HEK293 (cell line): ENCODE measurements around the gene ANGPTL8.

ENCODE experiments used
- CTCF ChIA-PET: fragments of 350-600 bp; formaldehyde crosslinking; extraction: SDS; loops from one replicate; lab custom pipeline; 2021; ENCODE audit warnings: antibody characterized with exemption; lab: Yijun Ruan, JAX
- POLR2A ChIA-PET: fragments of 300-600 bp; formaldehyde crosslinking; extraction: SDS; loops from one replicate; lab custom pipeline; 2020; ENCODE audit warnings: antibody characterized with exemption, inconsistent platforms; lab: Yijun Ruan, JAX
- H3K27ac ChIP-seq: fragments of 200-500 bp; sonication (Bioruptor generic); 2 replicates; pipeline ENCODE4 v1.5.1; 2014; ENCODE audit warnings: low read depth, low read length, control low read depth, inconsistent platforms; ENCODE audit errors: extremely low read depth
- H3K36me3 ChIP-seq, 2 experiments: fragments of 200-500 bp in 1 of 2; sonication (Bioruptor generic) in 1 of 2; 1 replicate in 1 of 2; 2 replicates in 1 of 2; pipeline ENCODE4 v1.5.1; 2014 to 2017; ENCODE audit warnings: inconsistent platforms in 2 of 2, low read length in 2 of 2; ENCODE audit not compliant: control insufficient read depth in 2 of 2, insufficient read depth in 1 of 2
- H3K4me1 ChIP-seq: fragments of 200-500 bp; sonication (Bioruptor generic); 2 replicates; pipeline ENCODE4 v1.5.1; 2014; ENCODE audit warnings: mild to moderate bottlenecking, low read length, inconsistent platforms; ENCODE audit not compliant: control insufficient read depth, insufficient read depth
- H3K4me3 ChIP-seq: 2 replicates; pipeline ENCODE4 v1.5.1; 2011; ENCODE audit warnings: low read depth, mild to moderate bottlenecking, control low read depth, low read length, moderate library complexity
- H3K9me3 ChIP-seq: fragments of 200-500 bp; sonication (Bioruptor generic); 2 replicates; pipeline ENCODE4 v1.5.1; 2014; ENCODE audit warnings: low read depth, low read length, inconsistent platforms; ENCODE audit not compliant: control insufficient read depth, insufficient read depth
- HOXA7 ChIP-seq: sonication (generic); formaldehyde crosslinking; IDR thresholded peaks from 2 replicates; pipeline ENCODE4 v1.8.1; 2022; ENCODE audit warnings: missing genetic modification reagents, borderline replicate concordance
- OVOL3 ChIP-seq: fragments of 450-650 bp; formaldehyde crosslinking; IDR thresholded peaks from 2 replicates; pipeline ENCODE4 v1.5.1; 2016; ENCODE audit warnings: missing biosample characterization, missing genetic modification characterization
- SCRT1 ChIP-seq: fragments of 450-650 bp; formaldehyde crosslinking; IDR thresholded peaks from 2 replicates; pipeline ENCODE4 v1.5.1; 2016; ENCODE audit warnings: missing biosample characterization, missing genetic modification characterization, borderline replicate concordance
- YY2 ChIP-seq: fragments of 450-650 bp; formaldehyde crosslinking; IDR thresholded peaks from 2 replicates; pipeline ENCODE4 v1.5.1; 2016; ENCODE audit warnings: missing biosample characterization, missing genetic modification characterization
- ZEB2 ChIP-seq: fragments of 450-650 bp; formaldehyde crosslinking; IDR thresholded peaks from 2 replicates; pipeline ENCODE4 v1.5.1; 2016; ENCODE audit warnings: missing biosample characterization, missing genetic modification characterization
- ZNF10 ChIP-seq: fragments of 450-650 bp; formaldehyde crosslinking; IDR thresholded peaks from 2 replicates; pipeline ENCODE4 v1.5.1; 2017; ENCODE audit warnings: missing biosample characterization, missing genetic modification characterization
- ZNF274 ChIP-seq, 2 experiments: fragments of 200-500 bp in 1 of 2; fragments of 450-650 bp in 1 of 2; sonication (Bioruptor generic) in 1 of 2; formaldehyde crosslinking in 1 of 2; IDR thresholded peaks; 2 replicates each; pipeline versions ENCODE4 v1.5.1 to v1.6.1; 2014 to 2016; ENCODE audit warnings: borderline replicate concordance in 1 of 2, inconsistent platforms in 1 of 2, low read length in 1 of 2, missing biosample characterization in 1 of 2, missing genetic modification characterization in 1 of 2
- ZNF600 ChIP-seq: fragments of 450-650 bp; formaldehyde crosslinking; IDR thresholded peaks from 2 replicates; pipeline ENCODE4 v1.5.1; 2016; ENCODE audit warnings: missing biosample characterization, missing genetic modification characterization
- ZNF747 ChIP-seq: fragments of 450-650 bp; formaldehyde crosslinking; IDR thresholded peaks from 2 replicates; pipeline ENCODE4 v1.5.1; 2016; ENCODE audit warnings: missing biosample characterization, missing genetic modification characterization
- ZNF792 ChIP-seq: fragments of 450-650 bp; formaldehyde crosslinking; IDR thresholded peaks from 2 replicates; pipeline ENCODE4 v1.5.1; 2016; ENCODE audit warnings: missing biosample characterization, missing genetic modification characterization
- ZNF830 ChIP-seq: fragments of 450-650 bp; IDR thresholded peaks from 2 replicates; pipeline ENCODE4 v1.5.0; 2018; ENCODE audit warnings: missing biosample characterization, missing genetic modification characterization, low read depth, mild to moderate bottlenecking, moderate library complexity
- TF ChIP-seq, protein P1 (sequence below): fragments of 450-650 bp; formaldehyde crosslinking; IDR thresholded peaks from 2 replicates; pipeline ENCODE4 v1.5.1; 2016; ENCODE audit warnings: missing biosample characterization, missing genetic modification characterization
- TF ChIP-seq, protein P2 (sequence below): fragments of 450-650 bp; IDR thresholded peaks from 2 replicates; pipeline ENCODE4 v1.5.1; 2018; ENCODE audit warnings: missing biosample characterization, missing genetic modification characterization
- TF ChIP-seq, protein P3 (sequence below): fragments of 450-650 bp; formaldehyde crosslinking; conservative IDR thresholded peaks from 2 replicates; pipeline ENCODE4 v1.5.1; 2016; ENCODE audit warnings: low read depth, missing biosample characterization, missing genetic modification characterization

Gene ANGPTL8

DNA sequence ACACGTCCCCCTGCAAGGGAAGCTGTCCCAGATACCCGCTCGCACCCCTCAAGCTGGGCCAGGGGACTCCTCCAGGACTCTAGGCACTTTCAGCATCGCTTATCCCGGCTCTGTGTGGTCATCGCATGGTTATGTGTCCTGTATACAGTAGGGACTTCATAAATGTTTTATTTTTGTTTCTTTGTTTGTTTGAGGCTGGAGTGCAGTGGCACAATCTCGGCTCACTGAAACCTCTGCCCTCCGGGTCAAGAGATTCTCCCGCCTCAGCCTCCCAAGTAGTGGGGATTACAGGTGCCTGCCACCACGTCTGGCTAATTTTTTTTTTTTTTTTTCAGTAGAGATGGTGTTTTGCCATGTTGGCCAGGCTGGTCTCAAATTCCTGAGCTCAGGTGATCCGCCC lies 7.5 kb downstream of the ANGPTL8 start (continued):
- TF ChIP-seq, protein P1, sequence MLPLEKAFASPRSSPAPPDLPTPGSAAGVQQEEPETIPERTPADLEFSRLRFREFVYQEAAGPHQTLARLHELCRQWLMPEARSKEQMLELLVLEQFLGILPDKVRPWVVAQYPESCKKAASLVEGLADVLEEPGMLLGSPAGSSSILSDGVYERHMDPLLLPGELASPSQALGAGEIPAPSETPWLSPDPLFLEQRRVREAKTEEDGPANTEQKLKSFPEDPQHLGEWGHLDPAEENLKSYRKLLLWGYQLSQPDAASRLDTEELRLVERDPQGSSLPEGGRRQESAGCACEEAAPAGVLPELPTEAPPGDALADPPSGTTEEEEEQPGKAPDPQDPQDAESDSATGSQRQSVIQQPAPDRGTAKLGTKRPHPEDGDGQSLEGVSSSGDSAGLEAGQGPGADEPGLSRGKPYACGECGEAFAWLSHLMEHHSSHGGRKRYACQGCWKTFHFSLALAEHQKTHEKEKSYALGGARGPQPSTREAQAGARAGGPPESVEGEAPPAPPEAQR = no peak

DNA sequence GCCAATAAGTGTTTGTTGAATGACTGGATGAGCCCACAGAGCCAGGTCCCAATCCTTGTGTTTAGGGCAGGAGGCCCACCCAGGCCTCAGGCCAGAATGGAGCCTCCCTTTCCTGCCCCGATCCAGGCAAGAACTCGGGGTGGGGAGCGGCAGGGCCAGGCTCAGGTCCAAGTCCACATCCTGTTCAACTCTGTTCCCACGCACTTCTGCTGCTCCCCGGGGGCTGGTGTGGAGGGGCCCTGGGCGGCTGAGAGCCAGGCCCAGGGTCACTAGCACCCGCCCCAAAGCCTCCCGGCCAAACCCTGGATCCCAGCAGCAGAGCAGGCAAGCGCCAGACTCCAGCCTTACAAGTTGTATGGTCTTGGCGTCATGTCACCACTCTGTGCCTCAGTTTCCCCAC lies 8.0 kb downstream of the ANGPTL8 start:
- H3K9me3 ChIP-seq = no peaks in the 10 kb centered on the region
- no peak overlapping the region for H3K4me3 ChIP-seq
- peaks cover 0 to 33% of the 10 kb centered on the region in 2 experiments; a peak in 2 of 3 replicates for H3K36me3 ChIP-seq
- H3K4me1 ChIP-seq = no peaks in the 10 kb centered on the region
- H3K27ac ChIP-seq = no peak overlapping the region
- ChIA-PET POLR2A (no interaction called here), CTCF (interaction anchor here (0.7 kb wide), 1 partner anchor 64 kb away, joined by 3 read pairs; no protein-coding TSS in a partner anchor)
- TF ChIP-seq, protein P2, sequence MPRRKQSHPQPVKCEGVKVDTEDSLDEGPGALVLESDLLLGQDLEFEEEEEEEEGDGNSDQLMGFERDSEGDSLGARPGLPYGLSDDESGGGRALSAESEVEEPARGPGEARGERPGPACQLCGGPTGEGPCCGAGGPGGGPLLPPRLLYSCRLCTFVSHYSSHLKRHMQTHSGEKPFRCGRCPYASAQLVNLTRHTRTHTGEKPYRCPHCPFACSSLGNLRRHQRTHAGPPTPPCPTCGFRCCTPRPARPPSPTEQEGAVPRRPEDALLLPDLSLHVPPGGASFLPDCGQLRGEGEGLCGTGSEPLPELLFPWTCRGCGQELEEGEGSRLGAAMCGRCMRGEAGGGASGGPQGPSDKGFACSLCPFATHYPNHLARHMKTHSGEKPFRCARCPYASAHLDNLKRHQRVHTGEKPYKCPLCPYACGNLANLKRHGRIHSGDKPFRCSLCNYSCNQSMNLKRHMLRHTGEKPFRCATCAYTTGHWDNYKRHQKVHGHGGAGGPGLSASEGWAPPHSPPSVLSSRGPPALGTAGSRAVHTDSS (tag by site-specific recombination) = no peak
- no peak for TF ChIP-seq ZNF747 (tag by site-specific recombination)
- TF ChIP-seq, protein P3, sequence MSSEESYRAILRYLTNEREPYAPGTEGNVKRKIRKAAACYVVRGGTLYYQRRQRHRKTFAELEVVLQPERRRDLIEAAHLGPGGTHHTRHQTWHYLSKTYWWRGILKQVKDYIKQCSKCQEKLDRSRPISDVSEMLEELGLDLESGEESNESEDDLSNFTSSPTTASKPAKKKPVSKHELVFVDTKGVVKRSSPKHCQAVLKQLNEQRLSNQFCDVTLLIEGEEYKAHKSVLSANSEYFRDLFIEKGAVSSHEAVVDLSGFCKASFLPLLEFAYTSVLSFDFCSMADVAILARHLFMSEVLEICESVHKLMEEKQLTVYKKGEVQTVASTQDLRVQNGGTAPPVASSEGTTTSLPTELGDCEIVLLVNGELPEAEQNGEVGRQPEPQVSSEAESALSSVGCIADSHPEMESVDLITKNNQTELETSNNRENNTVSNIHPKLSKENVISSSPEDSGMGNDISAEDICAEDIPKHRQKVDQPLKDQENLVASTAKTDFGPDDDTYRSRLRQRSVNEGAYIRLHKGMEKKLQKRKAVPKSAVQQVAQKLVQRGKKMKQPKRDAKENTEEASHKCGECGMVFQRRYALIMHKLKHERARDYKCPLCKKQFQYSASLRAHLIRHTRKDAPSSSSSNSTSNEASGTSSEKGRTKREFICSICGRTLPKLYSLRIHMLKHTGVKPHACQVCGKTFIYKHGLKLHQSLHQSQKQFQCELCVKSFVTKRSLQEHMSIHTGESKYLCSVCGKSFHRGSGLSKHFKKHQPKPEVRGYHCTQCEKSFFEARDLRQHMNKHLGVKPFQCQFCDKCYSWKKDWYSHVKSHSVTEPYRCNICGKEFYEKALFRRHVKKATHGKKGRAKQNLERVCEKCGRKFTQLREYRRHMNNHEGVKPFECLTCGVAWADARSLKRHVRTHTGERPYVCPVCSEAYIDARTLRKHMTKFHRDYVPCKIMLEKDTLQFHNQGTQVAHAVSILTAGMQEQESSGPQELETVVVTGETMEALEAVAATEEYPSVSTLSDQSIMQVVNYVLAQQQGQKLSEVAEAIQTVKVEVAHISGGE (tag by site-specific recombination) = no peak
- TF ChIP-seq, all 188 proteins: peak for 0

DNA sequence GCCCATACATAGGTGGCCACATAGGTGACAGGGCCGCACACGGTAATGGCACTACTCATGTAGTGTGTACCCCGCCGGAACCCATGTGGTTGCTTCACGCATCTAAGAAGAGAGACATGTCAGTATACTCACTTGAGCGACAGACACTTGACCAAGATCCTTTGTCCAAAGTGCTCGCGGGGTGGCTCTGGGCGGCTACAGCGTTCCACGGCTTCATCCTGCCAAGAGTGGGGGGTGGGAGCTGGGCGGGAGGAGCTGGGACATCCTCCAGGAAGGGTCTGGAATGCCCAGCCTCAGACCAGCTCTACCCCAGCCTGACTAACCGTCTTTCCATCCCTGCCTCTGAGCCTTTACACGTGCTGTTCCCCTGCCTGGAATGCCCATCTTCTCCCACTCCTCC lies 8.5 kb downstream of the ANGPTL8 start:
- Histone ChIP-seq H3K4me1 (no peaks in the 10 kb centered on the region), H3K4me3 (no peak overlapping the region), H3K27ac (no peak overlapping the region), H3K36me3 (peaks cover 0 to 32% of the 10 kb centered on the region in 2 experiments; a peak in 2 of 3 replicates), H3K9me3 (no peaks in the 10 kb centered on the region)
- ChIA-PET CTCF (interaction anchor here (0.7 kb wide), 1 partner anchor 143 kb away, joined by 5 read pairs; no protein-coding TSS in a partner anchor), POLR2A (no interaction called here)
- TF ChIP-seq HOXA7 (CRISPR knock-in tag) = no peak
- no peak for TF ChIP-seq ZNF792 (tag by site-specific recombination)
- TF ChIP-seq ZEB2 = no peak
- no peak for TF ChIP-seq SCRT1 (tag by site-specific recombination)
- TF ChIP-seq ZNF830 = no peak
- TF ChIP-seq ZNF274 (IDR thresholded peaks at IDR 0.05; ENCODE audit: low read length) = no peak
- TF ChIP-seq ZNF274 (tag by site-specific recombination; IDR thresholded peaks at IDR 0.05; ENCODE audit: borderline replicate concordance) = no peak
- no peak for TF ChIP-seq ZNF600 (tag by site-specific recombination)
- no peak for TF ChIP-seq ZNF10 (tag by site-specific recombination)
- TF ChIP-seq YY2 (tag by site-specific recombination) = no peak

DNA sequence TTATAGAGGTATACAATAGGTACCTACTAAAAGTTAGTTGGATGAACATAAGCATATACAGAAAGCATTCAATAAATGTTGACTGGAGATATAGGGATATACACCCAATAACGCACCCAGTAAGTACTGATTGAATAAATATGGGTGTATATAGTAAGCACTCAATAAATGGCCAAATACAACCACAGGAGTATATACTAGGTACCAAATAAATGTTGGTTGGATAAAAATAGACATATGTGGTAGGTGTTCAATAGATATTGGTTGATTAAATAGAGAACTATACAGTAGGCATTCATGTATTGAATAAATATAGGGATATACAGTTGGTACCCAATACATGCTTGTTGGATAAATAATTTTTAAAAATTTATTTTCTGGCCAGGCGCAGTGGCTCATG lies 9.4 kb downstream of the ANGPTL8 start:
- no peaks in the 10 kb centered on the region for H3K4me1 ChIP-seq
- ChIA-PET CTCF (no interaction called here), POLR2A (no interaction called here)
- TF ChIP-seq OVOL3 (tag by site-specific recombination) = no peak
- 0 out of 2 replicates have a peak, but pooled peaks have one; percentile 32 for TF ChIP-seq ZNF792 (tag by site-specific recombination)
- TF ChIP-seq, all 188 proteins: peak for 1
- Histone ChIP-seq H3K36me3 (peaks cover 0 to 32% of the 10 kb centered on the region in 2 experiments; a peak in 2 of 3 replicates), H3K27ac (no peak overlapping the region), H3K4me3 (no peak overlapping the region), H3K9me3 (no peaks in the 10 kb centered on the region)
